Upper lobe of left lung (tissue), 4 donors: ENCODE data around the gene MAD1L1.

Source experiments
- POLR2A ChIP-seq, 4 donors: fragments of 450-650 bp; IDR thresholded peaks; one replicate each; pipeline ENCODE4 v1.5.1; 2016 to 2017; ENCODE audit warnings: antibody characterized with exemption in 4 of 4, mild to moderate bottlenecking in 2 of 4
- POLR2AphosphoS5 ChIP-seq, 2 donors: sonication (generic); formaldehyde crosslinking; IDR thresholded peaks; one replicate each; pipeline ENCODE4 v1.5.1; 2017; ENCODE audit warnings: antibody characterized with exemption in 2 of 2
- TF ChIP-seq, protein P1 (sequence below), 6 experiments: fragments of 450-650 bp in 4 of 6; fragments of 200-600 bp in 2 of 6; sonication (generic) in 2 of 6; IDR thresholded peaks; one replicate each; pipeline ENCODE4 v1.5.1; 2016 to 2019; ENCODE audit warnings: antibody characterized with exemption in 6 of 6

DNA sequence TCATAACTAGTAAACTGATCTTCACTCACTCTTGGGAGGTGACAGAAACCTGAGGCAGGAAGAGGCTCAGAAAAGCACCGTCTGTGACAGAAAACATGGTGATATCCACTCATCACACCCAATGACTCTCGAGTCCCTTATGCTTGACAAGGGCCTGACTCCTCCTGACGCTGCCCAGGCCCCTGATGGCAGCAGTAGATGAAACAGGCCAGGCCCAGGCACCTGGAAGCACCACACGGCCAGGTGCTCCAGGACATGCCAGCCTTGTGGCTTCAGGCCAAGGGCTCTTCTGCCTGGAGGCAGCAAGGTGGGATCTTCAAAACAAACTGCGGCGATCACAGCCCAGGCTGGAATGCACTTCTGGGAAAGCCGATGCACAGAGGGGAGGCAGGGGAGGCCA lies 89.3 kb downstream of the MAD1L1 start:
- TF ChIP-seq, protein P1, sequence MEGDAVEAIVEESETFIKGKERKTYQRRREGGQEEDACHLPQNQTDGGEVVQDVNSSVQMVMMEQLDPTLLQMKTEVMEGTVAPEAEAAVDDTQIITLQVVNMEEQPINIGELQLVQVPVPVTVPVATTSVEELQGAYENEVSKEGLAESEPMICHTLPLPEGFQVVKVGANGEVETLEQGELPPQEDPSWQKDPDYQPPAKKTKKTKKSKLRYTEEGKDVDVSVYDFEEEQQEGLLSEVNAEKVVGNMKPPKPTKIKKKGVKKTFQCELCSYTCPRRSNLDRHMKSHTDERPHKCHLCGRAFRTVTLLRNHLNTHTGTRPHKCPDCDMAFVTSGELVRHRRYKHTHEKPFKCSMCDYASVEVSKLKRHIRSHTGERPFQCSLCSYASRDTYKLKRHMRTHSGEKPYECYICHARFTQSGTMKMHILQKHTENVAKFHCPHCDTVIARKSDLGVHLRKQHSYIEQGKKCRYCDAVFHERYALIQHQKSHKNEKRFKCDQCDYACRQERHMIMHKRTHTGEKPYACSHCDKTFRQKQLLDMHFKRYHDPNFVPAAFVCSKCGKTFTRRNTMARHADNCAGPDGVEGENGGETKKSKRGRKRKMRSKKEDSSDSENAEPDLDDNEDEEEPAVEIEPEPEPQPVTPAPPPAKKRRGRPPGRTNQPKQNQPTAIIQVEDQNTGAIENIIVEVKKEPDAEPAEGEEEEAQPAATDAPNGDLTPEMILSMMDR (IDR thresholded peaks at IDR 0.05) = no peak
- TF ChIP-seq POLR2A (IDR thresholded peaks at IDR 0.05) = no peak
- no peak for TF ChIP-seq POLR2AphosphoS5 (IDR thresholded peaks at IDR 0.05)
